Panc1 (cell line): ENCODE measurements around the gene ANKRD53. TPM values are rescaled to one million over a fixed set of nuclear protein-coding genes. Genes with fewer than 3 reads are reported as not detected.

Experiments
- ATAC-seq: fragments of 200-7000 bp; cut with Tn5 transposase; 2 replicates; pipeline ENCODE4 v1.9.1; 2020; ENCODE audit warnings: mild to moderate bottlenecking, moderate library complexity
- BruUV-seq: library from RNA; stranded (reverse); fragments of 400-500 nt; replicated peaks from 2 replicates; lab custom pipeline; 2021; lab: Mats Ljungman, UMichigan
- CTCF ChIA-PET: fragments of 300-600 bp; sonication (Branson Sonifier 250); formaldehyde crosslinking; loops from one replicate; lab custom pipeline; 2022; ENCODE audit warnings: antibody characterized with exemption; lab: Charles Lee
- POLR2A ChIA-PET: fragments of 300-600 bp; sonication (Branson Sonifier 250); formaldehyde crosslinking; loops from one replicate; lab custom pipeline; 2022; ENCODE audit warnings: antibody characterized with exemption; lab: Charles Lee
- DNase-seq: peaks from one replicate; pipeline ENCODE4 v3.0.0-alpha.2; 2010; ENCODE audit warnings: low read depth, low spot score
- H3K27ac ChIP-seq: 2 replicates; pipeline ENCODE4 v1.5.1; 2011; ENCODE audit warnings: mild to moderate bottlenecking, low read length, inconsistent platforms
- H3K27me3 ChIP-seq: fragments of 200-500 bp; sonication (Bioruptor generic); 2 replicates; pipeline ENCODE4 v1.6.0; 2014; ENCODE audit warnings: low read length, inconsistent platforms; ENCODE audit not compliant: control insufficient read depth, insufficient read depth
- H3K36me3 ChIP-seq: fragments of 200-500 bp; sonication (Bioruptor generic); 2 replicates; pipeline ENCODE4 v1.5.1; 2014; ENCODE audit warnings: inconsistent platforms, mild to moderate bottlenecking, low read length, moderate library complexity; ENCODE audit not compliant: control insufficient read depth, insufficient read depth
- H3K4me1 ChIP-seq: 2 replicates; pipeline ENCODE4 v1.5.1; 2011; ENCODE audit warnings: inconsistent platforms, mild to moderate bottlenecking, low read length, moderate library complexity; ENCODE audit not compliant: control insufficient read depth, insufficient read depth
- H3K4me3 ChIP-seq, 2 experiments: 2 replicates each; pipeline ENCODE4 v1.5.1; 2011 to 2012; ENCODE audit warnings: low read depth in 2 of 2, low read length in 2 of 2, mild to moderate bottlenecking in 2 of 2, inconsistent platforms in 1 of 2, moderate library complexity in 1 of 2
- H3K9me3 ChIP-seq: fragments of 200-500 bp; sonication (Bioruptor generic); 2 replicates; pipeline ENCODE4 v1.5.1; 2014; ENCODE audit warnings: low read depth, mild to moderate bottlenecking, inconsistent platforms, low read length, moderate library complexity; ENCODE audit not compliant: control insufficient read depth, insufficient read depth
- CTCF ChIP-seq: fragments of 450-650 bp; IDR thresholded peaks from 2 replicates; pipeline ENCODE4 v1.5.1; 2017; ENCODE audit warnings: mild to moderate bottlenecking
- POLR2AphosphoS5 ChIP-seq: IDR thresholded peaks from 2 replicates; pipeline ENCODE4 v1.6.1; 2012; ENCODE audit warnings: mild to moderate bottlenecking, low read depth, low read length, moderate library complexity
- REST ChIP-seq, 2 experiments: IDR thresholded peaks; 2 replicates each; pipeline ENCODE4 v1.6.1; 2011 to 2012; ENCODE audit warnings: low read depth in 2 of 2, control low read depth in 1 of 2, low read length in 1 of 2, mild to moderate bottlenecking in 1 of 2, moderate library complexity in 1 of 2; ENCODE audit not compliant: insufficient read depth in 1 of 2
- SIN3A ChIP-seq: IDR thresholded peaks from 2 replicates; pipeline ENCODE4 v1.6.1; 2012; ENCODE audit warnings: low read depth, mild to moderate bottlenecking, low read length, moderate library complexity, borderline replicate concordance; ENCODE audit not compliant: insufficient read depth
- TCF7L2 ChIP-seq: IDR thresholded peaks from 2 replicates; pipeline ENCODE4 v1.6.1; 2011; ENCODE audit warnings: mild to moderate bottlenecking, low read depth, low read length, inconsistent platforms
- in situ Hi-C: cut with HindIII; loops from 2 replicates; pipeline ENCODE4 v1.10.0; 2016; ENCODE audit warnings: low sequenced_read_pairs, low pct_unique_long_range_greater_than_20kb
- intact Hi-C: fragments of 100-400 bp; cut with micrococcal nuclease; formaldehyde crosslinking; loops from one replicate; pipeline ENCODE4 v1.10.0; 2022; ENCODE audit not compliant: unreplicated experiment
- total RNA-seq: library from RNA; stranded (reverse); gene quantifications from one replicate; pipeline ENCODE4 v1.2.1, GENCODE V29; 2021; ENCODE audit not compliant: unreplicated experiment

The ANKRD53 gene
- total RNA-seq, 1 experiment from 2014 or later, result not detected

DNA sequence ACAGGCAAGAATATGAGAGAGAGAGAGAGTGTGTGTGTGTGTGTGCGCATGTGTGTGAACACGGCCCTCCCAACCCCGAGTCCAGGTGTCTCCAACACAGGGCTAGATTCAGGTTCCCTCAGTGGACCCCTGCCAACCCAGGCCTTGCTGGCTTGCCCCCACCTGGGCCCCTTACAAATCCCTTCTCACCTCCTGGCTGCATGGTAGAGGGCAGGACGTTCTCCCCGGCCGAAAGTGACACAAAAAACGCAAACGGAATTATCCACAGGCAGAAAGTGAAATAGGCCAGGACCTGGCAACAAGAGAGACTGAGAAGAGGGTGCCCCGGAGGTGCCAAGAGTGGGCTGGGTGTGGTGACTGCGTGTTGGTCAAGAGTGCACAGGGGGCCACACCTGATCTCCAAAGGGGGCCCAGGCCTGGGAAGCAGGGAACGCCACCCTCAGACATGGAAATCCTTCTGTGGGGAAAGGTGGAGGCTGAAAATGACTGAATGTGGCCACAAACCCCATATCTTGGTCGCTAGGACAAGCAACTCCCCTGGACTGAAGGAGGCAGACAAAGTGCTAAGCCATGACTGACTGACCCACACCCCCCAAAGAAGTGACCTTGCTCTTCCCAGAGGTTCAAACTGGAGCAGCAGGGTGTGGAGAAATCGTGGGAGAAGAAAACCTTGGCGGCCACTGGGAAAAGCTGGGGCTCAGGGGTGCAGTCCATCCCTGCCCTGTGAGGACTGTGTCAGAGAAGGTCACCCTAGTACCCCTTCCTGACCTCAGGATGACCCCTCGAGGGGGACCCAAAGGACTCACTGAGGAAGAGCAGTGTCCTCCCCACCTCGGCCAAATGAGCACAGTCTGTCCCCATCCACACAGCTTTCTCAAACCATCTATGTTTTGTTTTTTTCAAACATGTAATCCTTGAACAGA, 10.6 kb downstream of the ANKRD53 start:
- in situ Hi-C loops, result no loop called here
- ChIA-PET POLR2A (no interaction called here), CTCF (no interaction called here)
- H3K9me3 ChIP-seq, result no peaks in the 10 kb centered on the region
- H3K4me1 ChIP-seq, result peaks cover 7% of the 10 kb centered on the region
- peaks cover 2% of the 10 kb centered on the region; the same call in 1 of the 2 replicates for H3K36me3 ChIP-seq
- TF ChIP-seq CTCF (no peak), POLR2AphosphoS5 (no peak), SIN3A (no peak), TCF7L2 (no peak), REST (IDR thresholded peaks at IDR 0.05; ENCODE audit: insufficient read depth in 1 of 2, low read depth in 2 of 2, low read length in 1 of 2) (no peak)
- no peak overlapping the region for H3K4me3 ChIP-seq
- ATAC-seq (no peak), DNase-seq (no peak)
- intact Hi-C loops, result no loop called here
- H3K27me3 ChIP-seq, result no peaks in the 10 kb centered on the region
- no peak overlapping the region for H3K27ac ChIP-seq
- BruUV-seq, result no TSS peak

DNA sequence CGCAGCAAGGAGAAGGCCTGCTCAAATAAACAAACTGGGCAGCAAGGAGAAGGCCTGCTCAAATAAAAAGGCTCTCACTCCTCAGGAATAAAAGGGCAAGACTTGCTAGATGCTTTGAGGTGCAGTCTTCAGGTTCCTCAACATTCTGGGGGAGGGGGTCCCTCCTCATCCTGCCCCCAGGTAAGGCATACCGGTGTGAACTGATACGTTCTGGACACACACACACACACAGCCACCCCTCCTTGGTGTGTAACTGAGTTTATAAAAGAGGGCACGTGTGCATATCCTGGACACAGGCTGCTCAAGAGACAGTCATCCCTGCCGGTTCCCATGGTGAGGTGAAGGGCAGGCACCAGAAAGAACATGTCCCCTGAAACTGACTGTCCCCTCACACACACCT, 11.8 kb downstream of the ANKRD53 start:
- Histone ChIP-seq H3K27ac (no peak overlapping the region), H3K27me3 (no peaks in the 10 kb centered on the region), H3K4me3 (no peak overlapping the region), H3K4me1 (peaks cover 7% of the 10 kb centered on the region), H3K36me3 (peaks cover 2% of the 10 kb centered on the region; the same call in 1 of the 2 replicates), H3K9me3 (no peaks in the 10 kb centered on the region)
- in situ Hi-C loops (no loop called here), intact Hi-C loops (no loop called here)
- TF ChIP-seq POLR2AphosphoS5 (no peak), REST (IDR thresholded peaks at IDR 0.05; ENCODE audit: insufficient read depth in 1 of 2, low read depth in 2 of 2, low read length in 1 of 2) (no peak), CTCF (no peak), SIN3A (no peak), TCF7L2 (no peak)
- DNase-seq (no peak), ATAC-seq (no peak)
- CTCF ChIA-PET, result no interaction called here
- BruUV-seq, result no TSS peak
- POLR2A ChIA-PET, result no interaction called here
